ENCODE results near the gene CELA1.

The CELA1 gene

DNA sequence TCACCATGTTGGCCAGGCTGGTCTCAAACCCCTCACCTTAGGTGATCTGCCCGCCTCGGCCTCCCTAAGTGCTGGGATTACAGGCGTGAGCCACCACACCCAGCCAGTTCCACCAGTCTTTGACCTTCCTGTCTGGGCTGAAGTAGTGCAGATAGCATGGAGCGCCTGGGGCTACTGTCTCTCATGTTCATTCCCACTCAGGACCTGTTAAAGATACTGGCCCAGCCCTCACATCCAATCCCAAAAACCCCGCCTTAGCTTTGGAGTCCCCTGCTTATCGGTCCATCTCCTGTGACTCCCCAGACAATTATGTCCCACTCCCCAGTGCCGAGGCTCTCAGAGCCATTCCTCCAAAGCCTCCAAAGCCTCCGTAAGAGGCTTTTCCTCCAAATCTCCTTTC is 12.0 kb upstream of the CELA1 start:
- Histone ChIP-seq H3K27ac (replicated peaks) (no peak overlapping the region), H3K27me3 (ENCODE audit: insufficient read depth, poor library complexity, severe bottlenecking) (no peaks in the 10 kb centered on the region), H3K4me3 (replicated peaks; ENCODE audit: insufficient read depth, low read length) (no peak overlapping the region)
- TF ChIP-seq, protein P1, sequence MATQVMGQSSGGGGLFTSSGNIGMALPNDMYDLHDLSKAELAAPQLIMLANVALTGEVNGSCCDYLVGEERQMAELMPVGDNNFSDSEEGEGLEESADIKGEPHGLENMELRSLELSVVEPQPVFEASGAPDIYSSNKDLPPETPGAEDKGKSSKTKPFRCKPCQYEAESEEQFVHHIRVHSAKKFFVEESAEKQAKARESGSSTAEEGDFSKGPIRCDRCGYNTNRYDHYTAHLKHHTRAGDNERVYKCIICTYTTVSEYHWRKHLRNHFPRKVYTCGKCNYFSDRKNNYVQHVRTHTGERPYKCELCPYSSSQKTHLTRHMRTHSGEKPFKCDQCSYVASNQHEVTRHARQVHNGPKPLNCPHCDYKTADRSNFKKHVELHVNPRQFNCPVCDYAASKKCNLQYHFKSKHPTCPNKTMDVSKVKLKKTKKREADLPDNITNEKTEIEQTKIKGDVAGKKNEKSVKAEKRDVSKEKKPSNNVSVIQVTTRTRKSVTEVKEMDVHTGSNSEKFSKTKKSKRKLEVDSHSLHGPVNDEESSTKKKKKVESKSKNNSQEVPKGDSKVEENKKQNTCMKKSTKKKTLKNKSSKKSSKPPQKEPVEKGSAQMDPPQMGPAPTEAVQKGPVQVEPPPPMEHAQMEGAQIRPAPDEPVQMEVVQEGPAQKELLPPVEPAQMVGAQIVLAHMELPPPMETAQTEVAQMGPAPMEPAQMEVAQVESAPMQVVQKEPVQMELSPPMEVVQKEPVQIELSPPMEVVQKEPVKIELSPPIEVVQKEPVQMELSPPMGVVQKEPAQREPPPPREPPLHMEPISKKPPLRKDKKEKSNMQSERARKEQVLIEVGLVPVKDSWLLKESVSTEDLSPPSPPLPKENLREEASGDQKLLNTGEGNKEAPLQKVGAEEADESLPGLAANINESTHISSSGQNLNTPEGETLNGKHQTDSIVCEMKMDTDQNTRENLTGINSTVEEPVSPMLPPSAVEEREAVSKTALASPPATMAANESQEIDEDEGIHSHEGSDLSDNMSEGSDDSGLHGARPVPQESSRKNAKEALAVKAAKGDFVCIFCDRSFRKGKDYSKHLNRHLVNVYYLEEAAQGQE (IDR thresholded peaks at IDR 0.05; ENCODE audit: insufficient replicate concordance, low read depth): no peak
- no peak for TF ChIP-seq SPI1 (IDR thresholded peaks at IDR 0.05; ENCODE audit: borderline replicate concordance, low read depth)
- TF ChIP-seq GABPA (IDR thresholded peaks at IDR 0.05; ENCODE audit: low read depth): no peak
- TF ChIP-seq POLR2AphosphoS5 (IDR thresholded peaks at IDR 0.05; ENCODE audit: low read depth): no peak
- no peak for TF ChIP-seq CTCF (IDR thresholded peaks at IDR 0.05; ENCODE audit: insufficient read depth, low read length)
- DNase-seq (ENCODE audit: low read depth in 1 of 2, low spot score in 1 of 2): no peak

DNA sequence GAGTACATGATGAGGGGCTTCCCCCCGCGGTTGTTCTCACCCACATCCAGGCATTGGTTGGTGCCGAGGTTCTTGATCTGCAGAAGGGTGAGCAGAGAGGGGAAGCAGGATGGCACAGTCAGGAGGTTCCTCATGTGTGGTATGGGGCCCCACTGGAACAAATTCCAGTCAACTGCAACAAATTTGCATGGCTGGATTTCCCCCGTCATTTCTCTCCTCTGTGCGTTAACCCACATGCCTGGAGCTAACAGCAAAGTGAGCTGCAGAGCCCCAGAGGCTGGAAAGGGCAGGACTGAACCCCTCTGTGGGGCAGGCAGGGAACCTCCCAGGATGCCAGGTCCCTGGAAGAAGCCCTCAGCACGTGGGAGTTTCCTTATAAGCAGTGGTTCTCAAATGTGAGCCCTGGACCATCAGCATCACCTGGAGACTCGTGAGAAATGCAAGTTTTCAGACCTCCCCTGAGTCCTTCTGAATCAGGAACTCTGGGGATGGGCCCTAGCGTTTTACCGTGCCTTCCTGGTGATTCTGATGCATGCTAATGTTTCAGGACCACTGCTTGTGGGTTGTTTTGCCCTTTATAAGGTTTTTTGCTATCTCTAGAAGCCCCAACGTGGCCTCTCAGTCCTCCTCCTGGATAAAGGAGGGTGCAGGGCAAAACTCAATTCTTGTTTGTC is 11.0 kb upstream of the CELA1 start:
- no peak overlapping the region for H3K4me3 ChIP-seq (replicated peaks; ENCODE audit: insufficient read depth, low read length)
- TF ChIP-seq POLR2AphosphoS5 (IDR thresholded peaks at IDR 0.05; ENCODE audit: low read depth) (no peak; the same call in 1 of the 2 replicates), SPI1 (IDR thresholded peaks at IDR 0.05; ENCODE audit: borderline replicate concordance, low read depth) (peak; percentile 12; the same call in 1 of the 2 replicates)
- 0 out of 2 replicates have a peak overlapping the region, but pooled peaks have one; percentile 37 for H3K27ac ChIP-seq (replicated peaks)
- DNase-seq (ENCODE audit: low read depth in 1 of 2, low spot score in 1 of 2): peak in 1 of 2 experiments; percentile 59
- no peaks in the 10 kb centered on the region for H3K27me3 ChIP-seq (ENCODE audit: insufficient read depth, poor library complexity, severe bottlenecking)

GRCh38 chr12:51351913-51352532 is 5.5 kb upstream of the CELA1 start:
- DNase-seq (ENCODE audit: low read depth in 1 of 2, low spot score in 1 of 2): peak in 1 of 2 experiments; percentile 56
- no peak overlapping the region for H3K27ac ChIP-seq (replicated peaks)
- H3K27me3 ChIP-seq (ENCODE audit: insufficient read depth, poor library complexity, severe bottlenecking): no peaks in the 10 kb centered on the region
- no peak overlapping the region for H3K4me3 ChIP-seq (replicated peaks; ENCODE audit: insufficient read depth, low read length)
- TF ChIP-seq, protein P1 (IDR thresholded peaks at IDR 0.05; ENCODE audit: insufficient replicate concordance, low read depth): no peak
- no peak for TF ChIP-seq GABPA (IDR thresholded peaks at IDR 0.05; ENCODE audit: low read depth)
- TF ChIP-seq CTCF (IDR thresholded peaks at IDR 0.05; ENCODE audit: insufficient read depth, low read length): peak; percentile 57
- no peak for TF ChIP-seq POLR2AphosphoS5 (IDR thresholded peaks at IDR 0.05; ENCODE audit: low read depth)
- TF ChIP-seq SPI1 (IDR thresholded peaks at IDR 0.05; ENCODE audit: borderline replicate concordance, low read depth): no peak

DNA sequence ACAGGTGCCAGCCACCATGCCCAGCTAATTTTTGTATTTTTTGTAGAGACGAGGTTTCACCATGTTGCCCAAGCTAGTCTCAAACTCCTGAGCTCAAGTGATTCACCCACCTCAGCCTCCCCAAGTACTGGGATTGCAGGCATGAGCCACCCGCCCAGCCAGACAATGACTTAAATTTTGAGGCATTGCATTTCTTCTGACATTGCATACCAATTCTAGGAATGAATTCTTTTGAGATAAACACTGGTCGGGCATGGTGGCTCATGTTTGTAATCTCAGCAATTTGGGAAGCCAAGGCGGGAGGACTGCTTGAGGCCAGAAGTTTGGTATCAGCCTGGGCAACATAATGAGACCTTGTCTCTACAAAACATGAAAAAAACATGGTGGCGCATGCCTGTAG is 2.5 kb upstream of the CELA1 start:
- no peaks in the 10 kb centered on the region for H3K27me3 ChIP-seq (ENCODE audit: insufficient read depth, poor library complexity, severe bottlenecking)
- H3K4me3 ChIP-seq (replicated peaks; ENCODE audit: insufficient read depth, low read length): no peak overlapping the region
- no peak for DNase-seq (ENCODE audit: low read depth in 1 of 2, low spot score in 1 of 2)
- no peak for TF ChIP-seq CTCF (IDR thresholded peaks at IDR 0.05; ENCODE audit: insufficient read depth, low read length)
- no peak for TF ChIP-seq SPI1 (IDR thresholded peaks at IDR 0.05; ENCODE audit: borderline replicate concordance, low read depth)
- no peak for TF ChIP-seq GABPA (IDR thresholded peaks at IDR 0.05; ENCODE audit: low read depth)
- TF ChIP-seq, protein P1 (IDR thresholded peaks at IDR 0.05; ENCODE audit: insufficient replicate concordance, low read depth): no peak
- TF ChIP-seq POLR2AphosphoS5 (IDR thresholded peaks at IDR 0.05; ENCODE audit: low read depth): no peak
- H3K27ac ChIP-seq (replicated peaks): no peak overlapping the region

Measured in HL-60 (cell line).